ENCODE data around the gene TIMM29.

The TIMM29 gene

DNA sequence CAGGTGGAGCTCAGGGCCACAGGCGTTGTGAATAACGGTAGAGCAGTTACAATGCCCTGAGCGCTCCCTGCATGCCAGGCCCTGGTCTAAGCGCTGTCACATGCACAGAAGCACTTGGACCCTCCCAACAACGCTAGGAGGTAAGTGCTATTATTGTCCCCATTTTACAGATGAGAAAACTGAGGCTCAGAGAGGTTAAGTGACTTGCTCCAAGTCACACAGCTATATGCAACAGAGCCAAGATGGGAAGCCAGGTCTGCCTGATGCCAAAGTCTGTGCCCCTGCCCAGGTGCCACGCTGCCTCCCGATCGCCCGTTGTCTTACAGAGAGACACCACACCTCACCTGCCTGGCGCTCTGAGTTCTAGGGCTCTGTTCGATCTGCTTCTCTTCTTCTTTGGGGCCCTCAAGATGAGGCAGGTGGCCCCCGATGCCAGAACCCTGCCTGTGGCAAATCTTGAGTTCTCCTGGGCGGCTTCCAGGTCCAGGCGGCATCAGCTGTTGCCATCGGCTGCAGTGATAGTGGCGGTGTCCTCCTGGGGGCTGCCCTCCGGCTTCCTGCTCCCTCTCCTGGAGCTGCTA is 20.1 kb upstream of the TIMM29 start:
- H3K4me1 ChIP-seq, result no peaks in the 10 kb centered on the region
- H3K36me3 ChIP-seq, result peaks cover 38% of the 10 kb centered on the region
- no peak overlapping the region for H3K4me3 ChIP-seq (ENCODE audit: low read depth, low read length)
- no peak for DNase-seq
- no peak for TF ChIP-seq CTCF (IDR thresholded peaks at IDR 0.05; ENCODE audit: low read depth, low read length)
- H3K9me3 ChIP-seq, result no peaks in the 10 kb centered on the region
- H3K27me3 ChIP-seq, result no peaks in the 10 kb centered on the region

DNA sequence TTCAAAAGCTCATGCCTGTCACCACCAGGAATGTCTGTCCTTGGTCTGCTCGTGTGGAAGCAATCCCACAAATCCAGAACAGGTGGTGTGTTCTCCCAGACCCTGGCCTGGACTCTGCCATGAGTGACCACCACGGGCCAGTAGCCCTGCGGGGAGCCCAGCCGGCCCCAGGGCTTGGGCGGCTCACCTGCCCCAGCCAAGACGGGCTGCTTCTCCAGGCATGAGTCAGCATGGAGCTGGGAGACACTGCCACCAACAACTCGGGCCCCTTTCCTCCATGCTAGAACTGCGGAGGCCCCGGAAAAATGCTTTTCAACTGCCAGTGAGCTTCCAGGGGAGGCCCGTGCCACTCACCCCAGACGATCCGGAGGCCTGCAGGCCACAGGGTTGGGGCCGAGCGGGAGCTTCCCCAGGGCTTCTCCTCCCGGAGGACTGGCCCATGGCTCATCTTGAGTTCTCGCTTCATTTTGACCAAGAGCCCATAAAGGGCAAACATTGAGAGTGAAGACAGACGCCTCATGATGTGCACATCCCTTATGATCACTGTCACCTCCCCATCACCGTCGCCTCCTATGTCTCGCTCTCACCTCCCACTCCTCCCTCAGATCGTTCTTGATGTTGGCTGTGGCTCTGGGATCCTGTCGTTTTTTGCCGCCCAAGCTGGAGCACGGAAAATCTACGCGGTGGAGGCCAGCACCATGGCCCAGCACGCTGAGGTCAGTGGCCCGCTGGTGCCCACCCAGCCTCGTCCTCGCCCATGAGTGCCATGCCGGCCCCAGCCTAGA is 16.8 kb upstream of the TIMM29 start:
- Histone ChIP-seq H3K4me3 (ENCODE audit: low read depth, low read length) (no peak overlapping the region), H3K36me3 (peaks cover 44% of the 10 kb centered on the region), H3K27me3 (no peaks in the 10 kb centered on the region), H3K4me1 (no peaks in the 10 kb centered on the region), H3K9me3 (no peaks in the 10 kb centered on the region)
- no peak for DNase-seq
- TF ChIP-seq CTCF (IDR thresholded peaks at IDR 0.05; ENCODE audit: low read depth, low read length), result no peak

DNA sequence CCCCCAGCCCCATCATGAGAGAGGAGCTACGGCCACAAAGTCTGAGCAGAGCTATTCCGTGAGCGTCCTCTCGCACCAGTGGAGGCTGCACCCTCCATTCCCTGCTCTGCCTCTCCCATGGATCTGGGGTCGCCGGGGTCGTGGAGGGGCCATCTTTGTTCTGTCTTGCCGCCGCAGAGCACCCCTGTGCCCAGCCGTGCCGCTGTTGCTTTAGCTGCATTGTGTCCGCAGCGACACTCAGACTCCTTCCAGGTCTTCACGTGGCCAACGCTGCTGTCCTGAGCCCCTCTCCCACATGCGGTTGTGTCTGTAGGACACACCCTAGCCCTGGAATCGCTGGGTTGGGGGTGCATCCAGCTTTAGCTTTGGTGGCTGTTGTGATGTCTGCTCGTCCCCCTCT is 16.0 kb upstream of the TIMM29 start:
- Histone ChIP-seq H3K9me3 (no peaks in the 10 kb centered on the region), H3K4me3 (ENCODE audit: low read depth, low read length) (no peak overlapping the region)
- TF ChIP-seq CTCF (IDR thresholded peaks at IDR 0.05; ENCODE audit: low read depth, low read length), result no peak

DNA sequence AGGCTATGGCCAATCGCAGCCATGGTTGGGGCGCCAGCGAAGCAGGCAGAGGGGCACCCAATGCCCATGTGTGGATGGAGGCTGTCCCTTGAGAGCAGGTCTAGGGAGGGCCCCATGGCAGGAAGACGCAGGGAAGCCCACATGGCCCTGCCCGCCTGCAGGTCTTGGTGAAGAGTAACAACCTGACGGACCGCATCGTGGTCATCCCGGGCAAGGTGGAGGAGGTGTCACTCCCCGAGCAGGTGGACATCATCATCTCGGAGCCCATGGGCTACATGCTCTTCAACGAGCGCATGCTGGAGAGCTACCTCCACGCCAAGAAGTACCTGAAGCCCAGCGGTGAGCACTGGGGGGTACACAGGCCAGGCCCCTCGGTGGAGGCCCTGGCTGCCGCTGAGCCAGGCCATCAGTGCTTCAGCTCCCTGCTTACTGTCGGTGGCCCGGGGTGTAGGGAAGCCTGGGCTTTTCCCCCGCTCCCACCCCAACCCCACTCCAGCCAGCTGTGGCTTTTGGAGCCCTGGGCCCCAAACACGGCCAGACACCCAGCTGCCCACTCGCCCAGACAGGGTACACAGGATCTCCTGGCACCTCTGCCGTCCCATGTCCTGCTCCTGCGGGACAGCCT is 14.8 kb upstream of the TIMM29 start:
- H3K9me3 ChIP-seq, result no peaks in the 10 kb centered on the region
- no peaks in the 10 kb centered on the region for H3K27me3 ChIP-seq
- no peak overlapping the region for H3K4me3 ChIP-seq (ENCODE audit: low read depth, low read length)
- DNase-seq, result no peak
- H3K36me3 ChIP-seq, result peaks cover 34% of the 10 kb centered on the region
- no peak for TF ChIP-seq CTCF (IDR thresholded peaks at IDR 0.05; ENCODE audit: low read depth, low read length)
- H3K4me1 ChIP-seq, result no peaks in the 10 kb centered on the region

More for the DNA sequence above, 16.0 kb upstream of the TIMM29 start:
- H3K27me3 ChIP-seq, result no peaks in the 10 kb centered on the region
- peaks cover 44% of the 10 kb centered on the region for H3K36me3 ChIP-seq
- no peak for DNase-seq
- H3K4me1 ChIP-seq, result no peaks in the 10 kb centered on the region

GRCh38 chr19:10915130-10916091 is 13.2 kb upstream of the TIMM29 start:
- no peak for DNase-seq

More at GRCh38 chr19:10915130-10916091, 13.2 kb upstream of the TIMM29 start:
- H3K9me3 ChIP-seq, result no peaks in the 10 kb centered on the region
- H3K36me3 ChIP-seq, result peaks cover 38% of the 10 kb centered on the region
- H3K4me1 ChIP-seq, result no peaks in the 10 kb centered on the region
- H3K4me3 ChIP-seq (ENCODE audit: low read depth, low read length), result no peak overlapping the region
- no peaks in the 10 kb centered on the region for H3K27me3 ChIP-seq
- no peak for TF ChIP-seq CTCF (IDR thresholded peaks at IDR 0.05; ENCODE audit: low read depth, low read length)
